Endothelial cell of hepatic sinusoid (primary cell): ENCODE measurements around the gene MFNG.
"Not testable (repeated sequence)": the region's sequence is repeated elsewhere in the genome, so short reads cannot be mapped to it uniquely, and the experiment has no call there.

Source experiments
- in situ Hi-C: cut with HindIII; loops from 2 replicates; pipeline ENCODE4 v1.10.0; 2017; ENCODE audit warnings: low sequenced_read_pairs

The MFNG gene

GRCh38 chr22:37486224-37486845 is at the start of gene MFNG:
Gene MFNG, minus strand, starts transcription at chr22:37486384. Its CDS starts 207 bp downstream, at chr22:37486177.
- in situ Hi-C loops, result no loop called here

- in situ Hi-C loops, result no loop called here
Observed at GRCh38 chr22:37535159-37535558, 49.0 kb upstream of the MFNG start.

GRCh38 chr22:37534445-37534844 is 48.3 kb upstream of the MFNG start:
- in situ Hi-C loops, result no loop called here

GRCh38 chr22:37533995-37534394 is 47.8 kb upstream of the MFNG start:
- in situ Hi-C loops, result no loop called here

GRCh38 chr22:37529652-37530345 is 43.6 kb upstream of the MFNG start:
- in situ Hi-C loops, result no loop called here

GRCh38 chr22:37527952-37528351 is 41.8 kb upstream of the MFNG start:
- in situ Hi-C loops, result not testable (repeated sequence)

- in situ Hi-C loops, result not testable (repeated sequence)
Observed at GRCh38 chr22:37527081-37527752, 41.0 kb upstream of the MFNG start.

- in situ Hi-C loops, result no loop called here
Observed at GRCh38 chr22:37526376-37526775, 40.2 kb upstream of the MFNG start.

GRCh38 chr22:37525746-37526350 is 39.7 kb upstream of the MFNG start:
- in situ Hi-C loops, result no loop called here

- in situ Hi-C loops, result no loop called here
Observed at GRCh38 chr22:37525073-37525745, 39.0 kb upstream of the MFNG start.

GRCh38 chr22:37522482-37522881 is 36.3 kb upstream of the MFNG start:
- in situ Hi-C loops, result no loop called here

GRCh38 chr22:37521236-37521739 is 35.1 kb upstream of the MFNG start:
- in situ Hi-C loops, result no loop called here

- in situ Hi-C loops, result no loop called here
Observed at GRCh38 chr22:37520776-37521191, 34.6 kb upstream of the MFNG start.

GRCh38 chr22:37519268-37520195 is 33.3 kb upstream of the MFNG start, which contains the start of gene CARD10:
Gene CARD10, minus strand, starts transcription at chr22:37519415. Its CDS starts 215 bp downstream, at chr22:37519200.
- in situ Hi-C loops, result no loop called here

GRCh38 chr22:37518509-37519267 is 32.5 kb upstream of the MFNG start:
- in situ Hi-C loops, result no loop called here

GRCh38 chr22:37517826-37518450 is 31.8 kb upstream of the MFNG start:
- in situ Hi-C loops, result no loop called here

GRCh38 chr22:37516456-37516855 is 30.3 kb upstream of the MFNG start:
- in situ Hi-C loops, result no loop called here

- in situ Hi-C loops, result no loop called here
Observed at GRCh38 chr22:37515901-37516300, 29.7 kb upstream of the MFNG start.
